ES-I3 (cell line): ENCODE measurements around the gene PIP5K1A.
"Not testable (repeated sequence)": the region's sequence is repeated elsewhere in the genome, so short reads cannot be mapped to it uniquely, and the experiment has no call there.

ENCODE experiments used
- H3K36me3 ChIP-seq: 2 replicates; pipeline ENCODE4 v1.6.1; 2013; ENCODE audit warnings: mild to moderate bottlenecking, low read length, control low read depth, moderate library complexity; ENCODE audit not compliant: insufficient read depth
- H3K4me1 ChIP-seq: 2 replicates; pipeline ENCODE4 v1.6.1; 2013; ENCODE audit warnings: mild to moderate bottlenecking, control low read depth, low read length; ENCODE audit not compliant: insufficient read depth
- H3K9ac ChIP-seq: 2 replicates; pipeline ENCODE4 v1.6.1; 2013; ENCODE audit warnings: low read depth, mild to moderate bottlenecking, low read length, moderate library complexity
- H3K9me3 ChIP-seq: 2 replicates; pipeline ENCODE4 v1.6.1; 2013; ENCODE audit warnings: mild to moderate bottlenecking, low read length, moderate library complexity; ENCODE audit not compliant: control insufficient read depth, insufficient read depth

Gene PIP5K1A

GRCh38 chr1:151175863-151176262 lies 22.5 kb upstream of the PIP5K1A start, which contains the start of gene TMOD4:
TSS of gene TMOD4 (minus strand) at chr1:151175981. CDS start at chr1:151174875, 1,106 bp downstream.
- H3K9me3 ChIP-seq = no peaks in the 10 kb centered on the region
- no peak within 1 kb of the TSS for H3K9ac ChIP-seq
- peaks cover 9% of the 10 kb centered on the region for H3K36me3 ChIP-seq
- no peaks in the 10 kb centered on the region for H3K4me1 ChIP-seq

GRCh38 chr1:151176514-151177045 lies 21.8 kb upstream of the PIP5K1A start:
- Histone ChIP-seq H3K9ac (no peak overlapping the region), H3K36me3 (peaks cover 12% of the 10 kb centered on the region), H3K9me3 (no peaks in the 10 kb centered on the region), H3K4me1 (no peaks in the 10 kb centered on the region)

- no peaks in the 10 kb centered on the region for H3K9me3 ChIP-seq
- peaks cover 21% of the 10 kb centered on the region for H3K36me3 ChIP-seq
- H3K9ac ChIP-seq = no peak overlapping the region
- no peaks in the 10 kb centered on the region for H3K4me1 ChIP-seq
Measured at GRCh38 chr1:151184211-151184610, 14.1 kb upstream of the PIP5K1A start.

- no peaks in the 10 kb centered on the region for H3K4me1 ChIP-seq
- H3K9me3 ChIP-seq = no peaks in the 10 kb centered on the region
- H3K36me3 ChIP-seq = peaks cover 17% of the 10 kb centered on the region; the same call in 1 of the 2 replicates
- H3K9ac ChIP-seq = no peak overlapping the region
Measured at GRCh38 chr1:151187205-151187604, 11.1 kb upstream of the PIP5K1A start.

GRCh38 chr1:151188667-151189066 lies 9.7 kb upstream of the PIP5K1A start:
- peaks cover 11% of the 10 kb centered on the region; the same call in 1 of the 2 replicates for H3K36me3 ChIP-seq
- peak overlapping the region; percentile 99; the same call in 1 of the 2 replicates for H3K9ac ChIP-seq
- H3K4me1 ChIP-seq, H3K9me3 ChIP-seq: not testable (repeated sequence)

- Histone ChIP-seq H3K9me3 (no peaks in the 10 kb centered on the region), H3K9ac (peak within 1 kb of the TSS; percentile 99), H3K4me1 (peaks cover 5% of the 10 kb centered on the region; the same call in 1 of the 2 replicates), H3K36me3 (peaks cover 7% of the 10 kb centered on the region; the same call in 1 of the 2 replicates)
Measured at GRCh38 chr1:151189637-151190445, 8.5 kb upstream of the PIP5K1A start, which contains the start of gene VPS72. TSS of gene VPS72 (minus strand) at chr1:151190197. CDS start at chr1:151190121, 76 bp downstream.

GRCh38 chr1:151192047-151192446 lies 6.3 kb upstream of the PIP5K1A start:
- H3K4me1 ChIP-seq = peaks cover 5% of the 10 kb centered on the region; the same call in 1 of the 2 replicates
- H3K36me3 ChIP-seq = no peaks in the 10 kb centered on the region
- H3K9ac ChIP-seq = no peak overlapping the region
- no peaks in the 10 kb centered on the region for H3K9me3 ChIP-seq

GRCh38 chr1:151193304-151193703 lies 5.0 kb upstream of the PIP5K1A start:
- Histone ChIP-seq H3K9ac (no peak overlapping the region), H3K4me1 (peaks cover 8% of the 10 kb centered on the region; the same call in 1 of the 2 replicates), H3K9me3 (no peaks in the 10 kb centered on the region), H3K36me3 (no peaks in the 10 kb centered on the region)

GRCh38 chr1:151193856-151194255 lies 4.5 kb upstream of the PIP5K1A start:
- H3K9ac ChIP-seq = no peak overlapping the region
- no peaks in the 10 kb centered on the region for H3K9me3 ChIP-seq
- H3K36me3 ChIP-seq = no peaks in the 10 kb centered on the region
- peaks cover 8% of the 10 kb centered on the region; the same call in 1 of the 2 replicates for H3K4me1 ChIP-seq

GRCh38 chr1:151194894-151195594 lies 3.3 kb upstream of the PIP5K1A start:
- peak overlapping the region; percentile 44; the same call in 1 of the 2 replicates for H3K9ac ChIP-seq
- not testable (repeated sequence) for H3K36me3 ChIP-seq, H3K4me1 ChIP-seq, H3K9me3 ChIP-seq

GRCh38 chr1:151196292-151196800 lies 2.0 kb upstream of the PIP5K1A start:
- Histone ChIP-seq H3K9ac (peak overlapping the region; percentile 29; the same call in 1 of the 2 replicates), H3K9me3 (no peaks in the 10 kb centered on the region), H3K36me3 (no peaks in the 10 kb centered on the region), H3K4me1 (peaks cover 8% of the 10 kb centered on the region; the same call in 1 of the 2 replicates)

GRCh38 chr1:151197863-151198253 lies 494 bp upstream of the PIP5K1A start:
- Histone ChIP-seq H3K4me1 (peaks cover 8% of the 10 kb centered on the region; the same call in 1 of the 2 replicates), H3K9ac (peak overlapping the region; percentile 100), H3K36me3 (peaks cover 6% of the 10 kb centered on the region), H3K9me3 (no peaks in the 10 kb centered on the region)

GRCh38 chr1:151199873-151200581 lies 1.7 kb downstream of the PIP5K1A start:
- H3K9me3 ChIP-seq = no peaks in the 10 kb centered on the region
- H3K36me3 ChIP-seq = peaks cover 8% of the 10 kb centered on the region
- H3K9ac ChIP-seq = peak overlapping the region; percentile 100
- 0 out of 2 replicates have a peak, but pooled peaks cover 3% of the 10 kb centered on the region for H3K4me1 ChIP-seq
